K562 (cell line): ENCODE data around the gene DGCR2. TPM values are rescaled to one million over a fixed set of nuclear protein-coding genes. Genes with fewer than 3 reads are reported as not detected.
A peak's percentile ranks its signal among the peaks of the same experiment; 100 is the strongest.

Experiments
- ATAC-seq: fragments of 200-7000 bp; cut with Tn5 transposase; 3 replicates; pipeline ENCODE4 v1.9.1; 2020; ENCODE audit warnings: moderate library complexity
- BruUV-seq: library from RNA; stranded (reverse); fragments of 400-500 nt; replicated peaks from 2 replicates; lab custom pipeline; 2021; lab: Mats Ljungman, UMichigan
- CTCF ChIA-PET: fragments of 300-600 bp; formaldehyde crosslinking; extraction: SDS; loops from one replicate; lab custom pipeline; 2021; ENCODE audit warnings: low intra/inter-chr PET ratio; lab: Yijun Ruan, JAX
- POLR2A ChIA-PET: fragments of 300-600, 350-650 bp; sonication (Branson Sonifier 250); formaldehyde crosslinking; extraction: SDS; loops from one replicate; lab custom pipeline; 2021; ENCODE audit warnings: antibody characterized with exemption, inconsistent platforms; lab: Yijun Ruan, JAX
- DNase-seq, 4 experiments: peaks; one replicate each; pipeline versions ENCODE4 v3.0.0 to v3.0.0-alpha.2; 2011 to 2018; ENCODE audit warnings: low spot score in 3 of 4, mixed read lengths in 3 of 4; ENCODE audit errors: extremely low read depth in 1 of 4
- FAIRE-seq: peaks from 2 replicates; lab custom pipeline; 2011; peaks lifted over from hg19 to GRCh38; lab: Jason Lieb, UNC
- H2AFZ ChIP-seq: 2 replicates; pipeline ENCODE4 v1.6.0; 2011; ENCODE audit warnings: low read depth, low read length, control low read depth, inconsistent platforms
- H3K27ac ChIP-seq: fragments of 200-600 bp; 3 replicates; pipeline ENCODE4 v1.8.0; 2011; ENCODE audit warnings: low read depth, mild to moderate bottlenecking, control low read depth, inconsistent platforms, low read length, moderate library complexity, mixed read lengths; ENCODE audit errors: extremely low read depth
- H3K27me3 ChIP-seq, 2 experiments: fragments of 300-600 bp in 1 of 2; 2 replicates in 1 of 2; 3 replicates in 1 of 2; pipeline versions ENCODE4 v1.6.0 to v1.8.0; 2011; ENCODE audit warnings: inconsistent platforms in 2 of 2, low read length in 2 of 2, mild to moderate bottlenecking in 1 of 2, mixed read lengths in 1 of 2, moderate library complexity in 1 of 2; ENCODE audit not compliant: control insufficient read depth in 2 of 2, insufficient read depth in 2 of 2
- H3K36me3 ChIP-seq: fragments of 300-600 bp; 3 replicates; pipeline ENCODE4 v1.8.0; 2011; ENCODE audit warnings: mild to moderate bottlenecking, low read length, inconsistent platforms; ENCODE audit not compliant: control insufficient read depth, insufficient read depth
- H3K4me1 ChIP-seq, 2 experiments: fragments of 200-600 bp in 1 of 2; replicated peaks in 1 of 2; 2 replicates in 1 of 2; 3 replicates in 1 of 2; pipeline versions ENCODE4 v1.5.1 to v1.8.0; 2011; ENCODE audit warnings: inconsistent platforms in 2 of 2, low read length in 2 of 2, mild to moderate bottlenecking in 1 of 2, mixed read lengths in 1 of 2, moderate library complexity in 1 of 2; ENCODE audit not compliant: control insufficient read depth in 2 of 2, insufficient read depth in 2 of 2
- H3K4me2 ChIP-seq: 2 replicates; pipeline ENCODE4 v1.6.1; 2011; ENCODE audit warnings: low read length, control low read depth, inconsistent platforms, mixed read lengths; ENCODE audit not compliant: insufficient read depth
- H3K4me3 ChIP-seq: fragments of 200-600 bp; sonication (generic), shearing (Covaris generic); 2 replicates; pipeline ENCODE4 v1.5.1; 2016; ENCODE audit warnings: control low read depth, inconsistent platforms
- H3K79me2 ChIP-seq: fragments of 200-600 bp; 3 replicates; pipeline ENCODE4 v1.8.0; 2011; ENCODE audit warnings: low read length, inconsistent platforms; ENCODE audit not compliant: control insufficient read depth, insufficient read depth
- H3K9ac ChIP-seq, 2 experiments: 2 replicates each; pipeline versions ENCODE4 v1.6.0 to v1.6.1; 2011; ENCODE audit warnings: low read depth in 2 of 2, low read length in 2 of 2, control low read depth in 1 of 2, inconsistent platforms in 1 of 2, mild to moderate bottlenecking in 1 of 2, mixed read lengths in 1 of 2; ENCODE audit not compliant: insufficient read depth in 1 of 2
- H3K9me1 ChIP-seq: one replicate; pipeline ENCODE4 v1.6.0; 2011; ENCODE audit warnings: inconsistent platforms, mild to moderate bottlenecking, low read length, moderate library complexity; ENCODE audit not compliant: control insufficient read depth, insufficient read depth
- H3K9me3 ChIP-seq: replicated peaks from 2 replicates; pipeline ENCODE4 v1.5.1; 2011; ENCODE audit warnings: low read depth, low read length, inconsistent platforms; ENCODE audit not compliant: control insufficient read depth, insufficient read depth
- H4K20me1 ChIP-seq: replicated peaks from 2 replicates; pipeline ENCODE4 v1.6.1; 2011; ENCODE audit warnings: low read length, inconsistent platforms, mixed read lengths; ENCODE audit not compliant: control insufficient read depth, insufficient read depth
- CREB1 ChIP-seq, 2 experiments: sonication (generic) in 1 of 2; formaldehyde crosslinking in 1 of 2; IDR thresholded peaks; 2 replicates each; pipeline versions ENCODE4 v1.6.1 to v1.8.0; 2012 to 2022; ENCODE audit warnings: inconsistent platforms in 1 of 2, mild to moderate bottlenecking in 1 of 2, missing genetic modification reagents in 1 of 2, moderate library complexity in 1 of 2
- HDAC6 ChIP-seq: IDR thresholded peaks from 2 replicates; pipeline ENCODE4 v1.6.1; 2012; ENCODE audit warnings: low read depth, mild to moderate bottlenecking, control low read depth, inconsistent platforms, low read length, moderate library complexity
- HEY1 ChIP-seq: fragments of 250-450 bp; sonication (Bioruptor Pico); IDR thresholded peaks from 2 replicates; pipeline ENCODE4 v1.5.0; 2020; ENCODE audit warnings: mild to moderate bottlenecking, moderate library complexity, borderline replicate concordance
- HMG20A ChIP-seq: fragments of 450-650 bp; formaldehyde crosslinking; conservative IDR thresholded peaks from 2 replicates; pipeline ENCODE4 v1.4.0; 2020; ENCODE audit warnings: mild to moderate bottlenecking, mixed read lengths
- ID3 ChIP-seq, 2 experiments: fragments of 250-450 bp in 1 of 2; fragments of 450-650 bp in 1 of 2; sonication (Bioruptor Pico) in 1 of 2; IDR thresholded peaks; 2 replicates each; pipeline versions ENCODE4 v1.6.1 to v1.8.0; 2016 to 2021; ENCODE audit warnings: mild to moderate bottlenecking in 2 of 2, moderate library complexity in 2 of 2, missing compliant biosample characterization in 1 of 2, missing genetic modification characterization in 1 of 2
- L3MBTL2 ChIP-seq: fragments of 450-650 bp; IDR thresholded peaks from 2 replicates; pipeline ENCODE4 v1.6.1; 2016; ENCODE audit warnings: mild to moderate bottlenecking, moderate library complexity
- RNF2 ChIP-seq: sonication (generic); IDR thresholded peaks from 2 replicates; pipeline ENCODE4 v1.6.1; 2016
- YBX1 ChIP-seq: fragments of 450-650 bp; IDR thresholded peaks from 2 replicates; pipeline ENCODE4 v1.7.1; 2016; ENCODE audit warnings: mild to moderate bottlenecking
- ZNF121 ChIP-seq: sonication (generic); formaldehyde crosslinking; conservative IDR thresholded peaks from 2 replicates; pipeline ENCODE4 v1.8.0; 2022; ENCODE audit warnings: missing genetic modification reagents
- ZNF512 ChIP-seq: IDR thresholded peaks from 2 replicates; pipeline ENCODE4 v1.6.1; 2016; ENCODE audit warnings: missing genetic modification characterization, missing compliant biosample characterization
- WGBS: fragments of 100-300 bp; shearing (Covaris generic); methylation state at CpG from one replicate; pipeline ENCODE4 v1.1.6; 2016; ENCODE audit warnings: low coverage, mixed read lengths; ENCODE audit not compliant: insufficient coverage; ENCODE audit errors: missing lambda C conversion rate; 5-methylcytosine and 5-hydroxymethylcytosine counted together
- in situ Hi-C: fragments of 300-500 bp; cut with MboI; formaldehyde crosslinking; loops from 4 replicates; pipeline ENCODE4 v1.15.0; 2018; ENCODE audit warnings: inconsistent platforms, mixed read lengths
- intact Hi-C: fragments of 100-400 bp; cut with micrococcal nuclease; formaldehyde crosslinking; loops from 2 replicates; pipeline ENCODE4 v1.14.2; 2022
- polyA plus RNA-seq, 8 experiments: library from polyadenylated mRNA; depleted of rRNA in 4 of 8; stranded (reverse) in 5 of 8; unstranded in 3 of 8; fragments of >200 nt; fragmentation: Nextera tagmentation in 2 of 8; fragmentation: Illumina TruSeq in 1 of 8; extraction: Ambion mirVana in 2 of 8; extraction: Trizol in 1 of 8; gene quantifications; 2 replicates each; pipeline versions ENCODE4 v1.2.1 to v1.2.3, GENCODE V29; 2011 to 2014; ENCODE audit warnings: inconsistent platforms in 1 of 8, missing spikeins in 1 of 8
- total RNA-seq, 7 experiments: library from RNA; depleted of rRNA in 6 of 7; stranded (reverse); fragments of >200 nt in 6 of 7; fragmentation: Illumina TruSeq in 2 of 7; extraction: Trizol in 2 of 7; gene quantifications; 2 replicates each; pipeline versions ENCODE4 v1.2.1 to v1.2.3, GENCODE V29; 2011 to 2021; ENCODE audit warnings: low replicate concordance in 1 of 7

Gene DGCR2
- total and polyA plus RNA-seq, 9 of the 15 experiments (the other 6 are each of a cell fraction or from before 2014, with no cell fraction given) = 0.69 to 101 (median 56.4) TPM

- TF ChIP-seq ZNF512 = no peak
- no peak for TF ChIP-seq HDAC6
- TF ChIP-seq CREB1 (IDR thresholded peaks at IDR 0.05) = no peak
- no peak for TF ChIP-seq CREB1 (CRISPR knock-in tag; IDR thresholded peaks at IDR 0.05)
- TF ChIP-seq HMG20A (CRISPR knock-in tag) = 0 out of 2 replicates have a peak, but pooled peaks have one; percentile 24
- TF ChIP-seq YBX1 = no peak
- 0 out of 2 replicates have a peak, but pooled peaks have one; percentile 0 for TF ChIP-seq HEY1 (CRISPR knock-in tag)
- peak; percentile 15; the same call in 1 of the 2 replicates for TF ChIP-seq RNF2
- TF ChIP-seq, all 486 proteins: peak for 9
Observed at GRCh38 chr22:19002684-19003038, 119.6 kb downstream of the DGCR2 start (continued).

- Histone ChIP-seq H3K27ac (no peak overlapping the region), H3K4me2 (no peak overlapping the region), H3K9me1 (no peaks in the 10 kb centered on the region), H2AFZ (no peak overlapping the region), H3K4me3 (no peak overlapping the region), H3K9me3 (no peaks in the 10 kb centered on the region), H4K20me1 (0 out of 2 replicates have a peak, but pooled peaks cover 5% of the 10 kb centered on the region), H3K79me2 (no peaks in the 10 kb centered on the region), H3K4me1 (no peaks in the 10 kb centered on the region), H3K36me3 (no peaks in the 10 kb centered on the region), H3K27me3 (peaks cover 56 to 61% of the 10 kb centered on the region in 2 experiments), H3K9ac (no peak overlapping the region)
- TF ChIP-seq ZNF121 (CRISPR knock-in tag) (peak; percentile 98), ID3 (CRISPR knock-in tag; IDR thresholded peaks at IDR 0.05) (no peak), ID3 (tag; IDR thresholded peaks at IDR 0.05) (no peak), L3MBTL2 (no peak)
- intact Hi-C loops = no loop called here
- CTCF ChIA-PET = interaction anchor here (0.7 kb wide), 1 partner anchor 13 kb away, joined by 3 read pairs; no protein-coding TSS in a partner anchor
- POLR2A ChIA-PET = interaction anchor here (1.2 kb wide), 1 partner anchor 19 kb away, joined by 3 read pairs; no protein-coding TSS in a partner anchor
- in situ Hi-C loops = no loop called here
- DNase-seq (no peak), ATAC-seq (no peak), FAIRE-seq (no peak)
- BruUV-seq = no TSS peak
- WGBS = 1% methylated on average over 2 of the region's 2 CpGs
Observed at GRCh38 chr22:19001204-19001603, 121.0 kb downstream of the DGCR2 start.
